HG02610 (cell line): ENCODE data around the gene QRFPR.
"Not testable (repeated sequence)": the region's sequence is repeated elsewhere in the genome, so short reads cannot be mapped to it uniquely, and the experiment has no call there.

ENCODE experiments used
- ATAC-seq: cut with Tn5 transposase; IDR thresholded peaks from one replicate; pipeline ENCODE4 v1.9.1; 2021; ENCODE audit warnings: mild to moderate bottlenecking, moderate library complexity; ENCODE audit not compliant: unreplicated experiment

QRFPR gene

GRCh38 chr4:121339824-121340223, 41.0 kb downstream of the QRFPR start:
- ATAC-seq: no peak

DNA sequence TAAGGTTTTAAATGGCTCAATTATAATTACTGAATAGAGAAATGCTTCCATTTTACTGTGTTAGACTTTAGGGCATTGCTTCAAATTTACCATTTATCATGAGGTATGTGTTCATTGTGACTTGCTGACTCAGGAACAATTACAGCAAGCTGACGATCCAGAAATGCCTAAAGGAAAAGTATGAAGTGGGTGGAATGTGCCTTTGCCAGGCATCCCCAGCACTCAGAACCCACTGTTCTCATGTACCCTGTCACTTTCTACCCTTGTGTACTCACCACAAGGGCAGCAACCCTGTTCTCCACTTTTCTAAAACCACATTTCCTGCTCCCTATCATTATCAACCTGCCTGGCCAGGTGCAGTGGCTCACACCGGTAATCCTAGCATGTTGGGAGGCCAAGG, 41.5 kb downstream of the QRFPR start:
- no peak for ATAC-seq

DNA sequence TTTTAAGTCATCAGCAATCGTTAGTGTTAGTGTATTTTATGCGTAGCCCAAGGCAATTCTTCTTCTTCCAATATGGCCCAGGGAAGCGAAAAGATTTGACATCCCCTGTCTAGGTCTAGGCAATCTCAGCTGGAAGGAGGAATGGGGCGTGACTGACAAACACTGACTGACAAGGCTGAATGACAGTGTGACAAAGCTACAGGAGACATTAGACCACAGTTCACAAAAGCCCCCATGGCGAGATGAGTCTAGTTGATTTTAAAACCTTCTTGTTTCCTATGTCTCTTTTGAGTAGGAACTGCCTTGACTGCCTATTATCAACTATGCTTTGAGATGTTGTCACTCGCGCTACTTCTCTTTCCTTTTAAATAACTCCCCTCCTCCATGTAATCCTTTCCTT, 42.3 kb downstream of the QRFPR start:
- no peak for ATAC-seq

- no peak for ATAC-seq
Measured at GRCh38 chr4:121336706-121337105, 44.1 kb downstream of the QRFPR start.

DNA sequence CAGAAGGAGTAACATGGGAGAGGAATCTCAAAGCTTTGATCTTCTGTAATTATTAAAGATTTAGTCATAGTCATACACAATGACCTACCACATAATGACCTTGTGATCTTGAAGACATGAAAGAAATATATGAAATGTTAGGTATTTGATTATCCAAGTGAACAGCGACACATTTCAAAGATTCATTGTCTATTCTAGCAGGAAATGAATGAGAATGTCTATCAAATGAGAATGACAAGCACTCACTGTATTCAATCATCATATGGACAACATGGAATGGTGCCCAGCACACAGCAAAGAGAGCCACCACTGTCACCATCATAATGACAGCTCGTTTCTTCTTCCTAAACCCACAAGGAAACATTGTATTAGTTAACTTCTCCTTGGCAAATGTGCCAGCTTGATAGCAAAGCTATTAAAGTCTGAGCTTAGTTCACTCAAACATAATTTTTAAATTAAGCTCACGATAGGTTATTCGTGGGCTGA, 50.6 kb downstream of the QRFPR start:
- ATAC-seq: no peak

DNA sequence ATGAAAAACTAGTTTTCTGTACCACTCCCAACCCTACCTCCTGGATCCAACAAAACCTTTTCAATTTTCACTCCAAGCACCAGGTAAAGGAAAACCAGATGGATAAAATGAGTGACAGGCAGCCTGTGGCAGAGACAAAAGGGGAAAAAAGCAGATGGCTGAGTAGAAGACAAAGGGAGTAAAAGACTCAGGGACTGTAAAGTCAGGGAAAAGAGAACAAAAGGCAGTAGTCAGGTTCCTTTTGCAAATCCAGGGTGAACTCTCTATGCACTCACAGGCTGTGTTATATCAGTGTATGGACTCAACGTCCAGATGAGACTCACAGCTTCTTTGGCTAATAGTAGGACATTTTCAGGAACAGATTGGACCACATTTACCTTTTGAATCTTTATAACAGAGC, 54.2 kb downstream of the QRFPR start:
- ATAC-seq: no peak

DNA sequence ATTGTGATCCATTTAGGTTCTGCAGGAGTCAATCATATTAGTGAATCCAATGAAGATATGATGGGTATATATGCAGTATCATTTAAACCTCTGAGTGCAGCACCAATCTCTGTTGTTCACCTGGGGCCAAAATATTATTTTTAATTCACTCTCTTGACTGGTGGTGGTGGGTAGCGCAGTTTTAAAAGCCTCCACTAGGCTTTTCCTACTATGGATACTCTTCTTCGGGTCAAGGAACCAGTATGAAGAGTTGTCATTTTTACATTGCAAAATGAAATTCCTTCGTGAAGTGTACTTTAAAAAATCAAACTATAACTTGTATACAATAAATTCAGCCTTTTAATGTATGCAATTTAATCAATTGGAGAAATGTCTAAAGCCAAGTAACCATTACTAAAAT, 56.5 kb downstream of the QRFPR start:
- no peak for ATAC-seq

DNA sequence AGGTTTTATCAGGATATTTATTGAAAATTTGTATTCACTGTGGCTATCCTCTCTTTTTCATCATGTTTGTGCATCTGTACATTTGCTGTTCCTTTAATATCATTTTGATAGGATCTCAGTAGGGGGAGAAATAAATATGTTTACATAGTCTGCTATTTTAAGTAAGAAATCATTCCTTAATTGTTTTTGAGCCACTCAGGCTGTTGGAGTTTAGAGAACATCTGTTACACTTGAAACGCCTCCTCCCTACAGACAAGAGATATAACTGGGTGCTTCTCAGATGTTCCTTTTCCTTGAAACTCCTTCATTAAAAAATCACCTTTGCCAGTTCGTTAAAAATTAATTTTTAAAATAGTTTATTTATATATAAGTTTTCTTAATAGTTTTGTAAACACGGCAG, 59.4 kb downstream of the QRFPR start:
- ATAC-seq: no peak

GRCh38 chr4:121316091-121316490, 64.7 kb downstream of the QRFPR start:
- ATAC-seq: no peak

- ATAC-seq: not testable (repeated sequence)
Measured at GRCh38 chr4:121313430-121313829, 67.4 kb downstream of the QRFPR start.

DNA sequence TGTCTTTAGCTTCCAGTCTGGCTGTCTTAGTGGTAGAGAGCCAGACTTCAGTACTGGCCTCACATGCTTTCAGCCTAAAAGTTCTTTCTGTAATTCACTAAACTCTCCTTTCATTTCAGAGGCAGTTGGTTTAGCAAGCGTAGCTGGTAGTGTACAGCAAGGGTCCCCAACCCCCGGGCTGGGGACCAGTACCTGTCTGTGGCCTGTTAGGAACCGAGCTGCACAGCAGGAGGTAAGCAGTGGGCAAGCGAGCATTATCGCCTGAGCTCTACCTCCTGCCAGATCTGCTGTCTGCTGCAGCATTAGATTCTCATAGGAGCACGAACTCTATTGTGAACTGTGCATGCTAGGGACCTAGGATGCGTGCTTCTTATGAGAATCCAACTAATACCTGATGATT, 72.0 kb downstream of the QRFPR start:
- no peak for ATAC-seq

DNA sequence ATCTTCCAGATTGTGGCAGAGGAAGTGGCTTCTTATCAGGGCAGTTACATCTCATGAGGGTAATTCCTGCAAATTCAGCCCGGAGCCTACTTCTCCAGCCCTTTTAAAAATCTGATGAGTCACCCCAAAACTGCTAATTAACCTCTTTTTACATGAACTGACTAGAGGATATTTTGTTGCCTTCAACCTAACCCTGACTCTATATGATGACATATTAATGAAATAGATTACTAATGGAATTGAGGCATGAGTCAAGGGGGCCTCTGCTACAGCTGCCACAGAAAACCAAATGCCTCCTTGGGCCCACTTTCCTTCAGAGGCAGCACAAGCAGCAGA, 72.5 kb downstream of the QRFPR start:
- no peak for ATAC-seq

DNA sequence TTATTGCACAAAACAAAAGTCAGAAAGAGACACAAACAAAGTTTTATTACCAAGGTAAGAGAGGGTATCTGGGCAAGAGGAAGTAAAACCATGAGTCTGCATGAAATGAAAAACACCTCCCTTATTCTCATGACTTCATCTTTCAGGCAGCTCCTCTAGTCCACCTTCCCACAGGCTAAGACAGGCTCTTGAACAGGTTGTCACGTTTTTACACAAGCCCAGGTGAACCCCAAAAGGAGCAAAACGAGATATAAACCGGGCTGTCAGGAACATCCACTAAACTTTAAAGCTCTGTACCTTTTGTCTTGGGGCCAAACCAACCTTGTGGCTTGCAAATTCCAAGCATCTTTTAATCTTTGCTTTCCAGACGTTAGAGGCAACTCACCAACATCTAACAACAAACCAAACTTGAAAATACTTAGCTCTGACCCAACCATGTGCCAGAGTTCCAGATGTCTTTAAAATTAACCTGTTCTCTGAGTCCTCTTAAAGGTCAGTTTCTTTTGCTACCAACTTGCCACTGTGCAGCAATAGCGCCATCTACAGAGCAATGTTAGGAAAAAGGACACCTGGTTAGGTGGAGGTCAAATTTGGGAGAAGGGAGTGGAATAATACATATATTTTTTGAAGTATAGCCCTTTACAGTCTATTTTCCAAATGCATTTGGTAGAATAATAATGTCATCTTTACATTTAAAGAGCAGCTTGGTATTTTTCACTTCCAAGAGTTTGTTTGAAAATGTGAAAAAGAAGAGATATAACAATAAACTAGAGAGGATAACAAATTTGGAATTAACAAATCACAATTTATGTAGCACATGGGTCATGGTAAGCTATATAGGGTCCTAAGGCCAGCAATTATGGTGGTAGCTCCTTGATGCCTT, 73.1 kb downstream of the QRFPR start:
- peak; percentile 97 for ATAC-seq

- no peak for ATAC-seq
Measured at GRCh38 chr4:121306931-121307330, 73.9 kb downstream of the QRFPR start.

- no peak for ATAC-seq
Measured at GRCh38 chr4:121304893-121305292, 75.9 kb downstream of the QRFPR start.

- no peak for ATAC-seq
Measured at GRCh38 chr4:121299367-121299766, 81.5 kb downstream of the QRFPR start.

DNA sequence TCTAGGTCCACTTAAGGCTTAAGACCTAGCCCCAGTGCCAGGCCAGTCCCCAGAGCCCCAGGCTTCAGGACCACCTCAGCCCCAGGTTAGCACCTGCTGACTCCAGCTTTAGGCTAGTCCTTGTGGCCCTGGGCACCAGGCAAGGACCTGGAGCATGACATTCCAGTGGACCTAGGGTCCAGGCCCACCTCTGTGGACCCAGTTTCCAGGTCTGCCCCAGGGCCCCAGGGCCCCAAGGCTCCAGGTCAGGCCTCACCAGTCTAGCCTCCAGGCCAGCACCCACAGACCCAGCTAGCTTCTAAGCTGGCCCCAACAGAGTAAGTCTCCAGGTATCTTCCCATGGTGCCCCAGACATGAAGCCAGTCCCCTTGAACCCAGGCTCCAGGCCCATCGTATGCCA, 97.5 kb downstream of the QRFPR start:
- ATAC-seq: no peak

DNA sequence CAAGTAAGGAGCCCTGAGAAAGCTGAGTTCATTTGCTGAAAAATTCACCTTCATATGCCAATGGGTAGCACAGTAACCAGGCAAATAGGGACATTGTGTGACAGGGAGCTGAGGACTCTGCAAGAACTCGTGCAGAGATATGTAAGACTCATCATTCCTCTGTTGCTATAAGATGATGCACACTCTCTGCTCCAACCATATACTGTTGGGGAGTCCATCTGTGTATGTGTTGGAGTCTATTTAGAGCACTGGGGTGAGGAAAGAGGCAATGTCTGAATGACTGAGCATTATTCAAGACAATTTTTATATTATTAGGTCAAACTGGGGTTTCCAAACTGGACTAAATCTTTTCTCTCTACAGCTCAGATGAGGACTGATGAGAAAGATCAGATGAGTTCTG, 100.4 kb downstream of the QRFPR start:
- ATAC-seq: no peak

- peak; percentile 95 for ATAC-seq
Measured at GRCh38 chr4:121278811-121279368, 101.9 kb downstream of the QRFPR start.
